ENCODE data around the gene WDR70. TPM values are rescaled to one million over a fixed set of nuclear protein-coding genes. Genes with fewer than 3 reads are reported as not detected.
"Not testable (repeated sequence)": the region's sequence is repeated elsewhere in the genome, so short reads cannot be mapped to it uniquely, and the experiment has no call there.

WDR70 gene
- total RNA-seq, 1 donor from 2014 or later = 31.3 TPM

DNA sequence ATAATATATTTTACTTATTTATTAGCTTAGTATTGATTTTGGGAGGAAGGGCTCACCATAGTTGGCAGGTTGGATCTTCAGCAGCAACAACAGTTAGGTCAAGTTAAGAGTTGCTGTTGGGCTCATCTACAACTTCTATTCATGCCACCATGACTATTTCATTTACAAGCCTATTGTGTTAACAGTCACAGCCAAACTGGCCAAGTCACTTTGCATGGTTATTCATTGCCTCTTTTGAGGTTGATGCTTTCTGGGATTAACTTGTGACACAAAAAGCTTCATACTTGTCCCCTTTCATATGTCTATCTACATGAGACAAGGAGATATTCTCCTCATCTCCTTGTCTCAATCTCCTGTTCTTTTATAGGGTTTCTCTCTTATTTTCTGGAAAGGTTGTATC is 98.3 kb downstream of the WDR70 start:
- no peaks in the 10 kb centered on the region for H4K20me1 ChIP-seq (ENCODE audit: insufficient read depth, low read length)
- Mint-ChIP-seq H3K9me3 (ENCODE audit: unreplicated experiment) (peaks cover 13% of the 10 kb centered on the region), H3K4me3 (ENCODE audit: unreplicated experiment) (no peak overlapping the region), H3K36me3 (ENCODE audit: low read depth, unreplicated experiment) (peaks cover 31% of the 10 kb centered on the region), H3K4me1 (ENCODE audit: low read depth, unreplicated experiment) (no peaks in the 10 kb centered on the region), H3K27ac (ENCODE audit: unreplicated experiment) (no peak overlapping the region), H3K27me3 (ENCODE audit: low read depth, unreplicated experiment) (no peaks in the 10 kb centered on the region)
- H3K4me2 ChIP-seq (ENCODE audit: low read length) = no peak overlapping the region
- no peaks in the 10 kb centered on the region for H3K4me1 ChIP-seq (ENCODE audit: insufficient read depth, low read length)
- H3K27me3 ChIP-seq (ENCODE audit: insufficient read depth, low read length) = no peaks in the 10 kb centered on the region
- no peak overlapping the region for H3K27ac ChIP-seq (ENCODE audit: low read depth, low read length)
- no peak overlapping the region for H3K9ac ChIP-seq (ENCODE audit: low read length)
- H3K36me3 ChIP-seq (ENCODE audit: insufficient read depth, low read length) = peaks cover 6% of the 10 kb centered on the region
- no peak overlapping the region for H3K4me3 ChIP-seq (ENCODE audit: insufficient read depth, low read depth, low read length)
- no peaks in the 10 kb centered on the region for H3K9me3 ChIP-seq (ENCODE audit: insufficient read depth, low read depth, low read length)
- TF ChIP-seq EZH2 (IDR thresholded peaks at IDR 0.05; ENCODE audit: insufficient read depth, low read length) = no peak
- TF ChIP-seq, protein P1, sequence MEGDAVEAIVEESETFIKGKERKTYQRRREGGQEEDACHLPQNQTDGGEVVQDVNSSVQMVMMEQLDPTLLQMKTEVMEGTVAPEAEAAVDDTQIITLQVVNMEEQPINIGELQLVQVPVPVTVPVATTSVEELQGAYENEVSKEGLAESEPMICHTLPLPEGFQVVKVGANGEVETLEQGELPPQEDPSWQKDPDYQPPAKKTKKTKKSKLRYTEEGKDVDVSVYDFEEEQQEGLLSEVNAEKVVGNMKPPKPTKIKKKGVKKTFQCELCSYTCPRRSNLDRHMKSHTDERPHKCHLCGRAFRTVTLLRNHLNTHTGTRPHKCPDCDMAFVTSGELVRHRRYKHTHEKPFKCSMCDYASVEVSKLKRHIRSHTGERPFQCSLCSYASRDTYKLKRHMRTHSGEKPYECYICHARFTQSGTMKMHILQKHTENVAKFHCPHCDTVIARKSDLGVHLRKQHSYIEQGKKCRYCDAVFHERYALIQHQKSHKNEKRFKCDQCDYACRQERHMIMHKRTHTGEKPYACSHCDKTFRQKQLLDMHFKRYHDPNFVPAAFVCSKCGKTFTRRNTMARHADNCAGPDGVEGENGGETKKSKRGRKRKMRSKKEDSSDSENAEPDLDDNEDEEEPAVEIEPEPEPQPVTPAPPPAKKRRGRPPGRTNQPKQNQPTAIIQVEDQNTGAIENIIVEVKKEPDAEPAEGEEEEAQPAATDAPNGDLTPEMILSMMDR (IDR thresholded peaks at IDR 0.05; ENCODE audit: insufficient read depth, low read depth, low read length) = no peak
- DNase-seq (ENCODE audit: low read depth) (no peak), FAIRE-seq (no peak)
- H2AFZ ChIP-seq (ENCODE audit: low read depth, low read length) = no peak overlapping the region
- no peaks in the 10 kb centered on the region for H3K79me2 ChIP-seq (ENCODE audit: insufficient read depth, low read length)

DNA sequence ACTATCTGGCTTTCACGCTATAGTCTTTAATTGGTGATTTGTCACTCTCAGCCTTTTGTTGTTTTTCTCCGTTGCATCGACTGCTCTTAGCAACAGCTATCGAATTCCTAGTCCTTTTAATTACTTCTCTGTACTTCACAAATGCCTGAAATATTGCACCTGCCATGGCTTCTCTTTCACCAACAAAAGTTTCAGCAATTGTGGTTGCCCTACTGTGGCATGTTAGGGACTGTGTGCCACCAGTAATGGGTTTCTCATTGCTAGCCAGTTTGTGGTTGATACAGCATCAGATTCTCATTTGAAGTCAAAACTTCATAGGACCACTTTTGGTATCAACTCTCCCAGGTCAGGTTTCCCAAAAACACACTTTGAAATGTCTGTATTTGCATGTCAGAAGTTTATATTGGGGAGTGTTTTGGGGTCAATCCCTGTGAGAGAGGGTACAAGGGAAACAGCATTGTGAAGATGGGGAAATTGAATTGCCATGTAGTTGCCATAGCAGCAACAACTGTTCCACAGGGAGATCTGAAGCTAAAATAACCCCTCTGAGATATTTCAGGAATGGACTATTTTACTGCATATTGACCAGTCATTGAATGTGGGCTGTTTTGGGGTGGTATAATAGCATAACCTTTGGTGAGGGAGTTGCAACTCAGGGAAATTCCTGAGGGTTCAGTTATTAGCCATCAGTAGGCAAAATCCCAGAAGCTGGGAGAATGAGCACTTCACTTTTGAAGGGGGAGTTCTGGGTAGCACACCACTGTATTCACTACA is 99.2 kb downstream of the WDR70 start:
- Histone ChIP-seq H3K27me3 (ENCODE audit: insufficient read depth, low read length) (no peaks in the 10 kb centered on the region), H4K20me1 (ENCODE audit: insufficient read depth, low read length) (no peaks in the 10 kb centered on the region), H3K4me1 (ENCODE audit: insufficient read depth, low read length) (no peaks in the 10 kb centered on the region), H2AFZ (ENCODE audit: low read depth, low read length) (no peak overlapping the region), H3K4me2 (ENCODE audit: low read length) (no peak overlapping the region), H3K27ac (ENCODE audit: low read depth, low read length) (no peak overlapping the region), H3K9me3 (ENCODE audit: insufficient read depth, low read depth, low read length) (no peaks in the 10 kb centered on the region), H3K9ac (ENCODE audit: low read length) (no peak overlapping the region), H3K4me3 (ENCODE audit: insufficient read depth, low read depth, low read length) (no peak overlapping the region), H3K79me2 (ENCODE audit: insufficient read depth, low read length) (no peaks in the 10 kb centered on the region), H3K36me3 (ENCODE audit: insufficient read depth, low read length) (peaks cover 6% of the 10 kb centered on the region)
- TF ChIP-seq EZH2 (IDR thresholded peaks at IDR 0.05; ENCODE audit: insufficient read depth, low read length) = no peak
- TF ChIP-seq, protein P1 (IDR thresholded peaks at IDR 0.05; ENCODE audit: insufficient read depth, low read depth, low read length) = no peak
- H3K27ac Mint-ChIP-seq (ENCODE audit: unreplicated experiment) = no peak overlapping the region
- peaks cover 16% of the 10 kb centered on the region for H3K9me3 Mint-ChIP-seq (ENCODE audit: unreplicated experiment)
- H3K27me3 Mint-ChIP-seq (ENCODE audit: low read depth, unreplicated experiment) = no peaks in the 10 kb centered on the region
- FAIRE-seq (no peak), DNase-seq (ENCODE audit: low read depth) (no peak)
- peaks cover 35% of the 10 kb centered on the region for H3K36me3 Mint-ChIP-seq (ENCODE audit: low read depth, unreplicated experiment)
- H3K4me3 Mint-ChIP-seq (ENCODE audit: unreplicated experiment) = no peak overlapping the region
- H3K4me1 Mint-ChIP-seq (ENCODE audit: low read depth, unreplicated experiment) = no peaks in the 10 kb centered on the region

DNA sequence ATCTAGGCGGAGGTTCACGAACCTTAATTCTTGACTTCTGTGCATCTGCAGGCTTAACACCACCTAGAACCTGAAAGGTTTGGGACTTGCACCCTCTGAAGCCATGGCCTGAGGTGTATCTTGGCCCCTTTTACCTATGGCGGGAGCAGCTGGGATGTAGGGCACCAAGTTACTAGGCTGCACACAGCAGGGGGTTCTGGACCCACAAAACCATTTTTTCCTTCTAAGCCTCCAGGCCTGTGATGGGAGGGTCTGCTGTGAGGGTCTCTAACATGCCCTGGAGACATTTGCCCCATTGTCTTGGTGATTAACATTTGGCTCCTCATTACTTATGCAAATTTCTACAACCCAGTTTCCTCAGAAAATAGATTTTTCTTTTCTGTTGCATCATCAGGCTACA is 102.3 kb downstream of the WDR70 start:
- not testable (repeated sequence) for H3K36me3 ChIP-seq (ENCODE audit: insufficient read depth, low read length); H3K4me1 ChIP-seq (ENCODE audit: insufficient read depth, low read length); H2AFZ ChIP-seq (ENCODE audit: low read depth, low read length); H3K27me3 ChIP-seq (ENCODE audit: insufficient read depth, low read length); H3K27ac Mint-ChIP-seq (ENCODE audit: unreplicated experiment); H3K4me3 ChIP-seq (ENCODE audit: insufficient read depth, low read depth, low read length); H4K20me1 ChIP-seq (ENCODE audit: insufficient read depth, low read length); H3K9ac ChIP-seq (ENCODE audit: low read length); H3K4me2 ChIP-seq (ENCODE audit: low read length); H3K9me3 ChIP-seq (ENCODE audit: insufficient read depth, low read depth, low read length); H3K79me2 ChIP-seq (ENCODE audit: insufficient read depth, low read length); H3K4me1 Mint-ChIP-seq (ENCODE audit: low read depth, unreplicated experiment); FAIRE-seq; DNase-seq (ENCODE audit: low read depth); H3K27ac ChIP-seq (ENCODE audit: low read depth, low read length); H3K4me3 Mint-ChIP-seq (ENCODE audit: unreplicated experiment); H3K27me3 Mint-ChIP-seq (ENCODE audit: low read depth, unreplicated experiment)
- H3K9me3 Mint-ChIP-seq (ENCODE audit: unreplicated experiment) = peaks cover 16% of the 10 kb centered on the region
- H3K36me3 Mint-ChIP-seq (ENCODE audit: low read depth, unreplicated experiment) = peaks cover 35% of the 10 kb centered on the region

Data from astrocyte (in vitro differentiated cells and primary cell).